Activated CD8-positive, alpha-beta memory T cell treated with anti-CD3 and anti-CD28 coated beads, Interleukin-2, amount 50 U/mL, for 4 hours (primary cell): ENCODE results near the gene BCAR3.
"Not testable (repeated sequence)": the region's sequence is repeated elsewhere in the genome, so short reads cannot be mapped to it uniquely, and the experiment has no call there.

Experiments used
- DNase-seq: peaks from one replicate; pipeline ENCODE4 v3.0.0-alpha.2; 2020

Gene BCAR3

DNA sequence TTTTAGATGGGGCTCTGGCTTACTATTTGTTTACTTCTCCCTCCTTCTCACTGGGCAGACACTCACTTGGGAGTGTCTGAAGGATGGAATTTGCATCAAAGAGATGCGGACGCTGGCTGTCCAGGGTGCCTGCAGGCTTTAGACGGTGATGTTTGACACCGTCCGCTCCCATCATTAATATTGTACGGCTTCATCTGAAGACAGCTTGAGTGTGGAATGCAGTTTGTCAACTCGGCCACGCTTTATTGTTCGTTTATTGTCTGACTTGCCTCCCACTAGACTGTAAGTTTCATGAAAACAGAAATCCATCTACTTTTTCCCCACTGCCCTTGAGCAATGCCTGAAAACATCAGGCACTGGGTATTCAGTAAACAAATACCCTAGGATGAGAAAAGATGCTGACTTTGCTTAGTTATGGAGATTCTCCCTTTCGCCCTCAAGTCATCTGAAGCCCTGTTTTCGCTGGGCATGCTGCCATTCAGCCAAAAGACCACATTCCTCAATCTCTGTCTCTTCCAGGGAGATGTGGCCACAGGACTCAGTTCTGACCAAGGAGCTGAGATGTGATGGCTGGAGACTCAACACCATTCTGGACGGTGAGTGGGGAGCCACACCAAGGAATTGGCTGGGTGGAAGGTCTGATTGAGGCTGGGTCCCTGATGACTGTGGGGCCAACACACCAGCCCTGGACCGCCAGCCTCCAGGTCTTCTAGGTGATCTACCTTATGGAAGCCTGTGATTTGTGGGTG is 87.6 kb downstream of the BCAR3 start:
- DNase-seq = no peak

DNA sequence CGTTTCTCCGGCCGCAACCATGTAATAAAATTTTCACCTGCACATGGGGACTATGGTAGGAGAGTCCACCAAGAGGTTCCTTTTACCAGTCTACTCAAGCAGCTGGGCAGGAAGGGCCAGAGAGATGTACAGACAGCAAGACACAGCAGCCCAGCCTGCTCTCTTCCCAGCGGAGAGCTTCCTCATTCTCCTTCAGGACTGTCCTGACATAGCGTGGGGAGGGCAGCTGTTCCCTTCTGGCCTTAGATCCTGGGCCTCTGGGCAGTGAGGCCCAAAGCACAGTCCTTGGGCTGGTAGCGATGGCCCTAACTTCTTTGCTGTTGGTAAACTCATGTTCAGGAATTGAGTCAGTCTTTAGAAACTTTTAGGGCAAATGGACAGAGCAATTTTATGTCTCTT is 89.1 kb downstream of the BCAR3 start:
- DNase-seq = no peak

DNA sequence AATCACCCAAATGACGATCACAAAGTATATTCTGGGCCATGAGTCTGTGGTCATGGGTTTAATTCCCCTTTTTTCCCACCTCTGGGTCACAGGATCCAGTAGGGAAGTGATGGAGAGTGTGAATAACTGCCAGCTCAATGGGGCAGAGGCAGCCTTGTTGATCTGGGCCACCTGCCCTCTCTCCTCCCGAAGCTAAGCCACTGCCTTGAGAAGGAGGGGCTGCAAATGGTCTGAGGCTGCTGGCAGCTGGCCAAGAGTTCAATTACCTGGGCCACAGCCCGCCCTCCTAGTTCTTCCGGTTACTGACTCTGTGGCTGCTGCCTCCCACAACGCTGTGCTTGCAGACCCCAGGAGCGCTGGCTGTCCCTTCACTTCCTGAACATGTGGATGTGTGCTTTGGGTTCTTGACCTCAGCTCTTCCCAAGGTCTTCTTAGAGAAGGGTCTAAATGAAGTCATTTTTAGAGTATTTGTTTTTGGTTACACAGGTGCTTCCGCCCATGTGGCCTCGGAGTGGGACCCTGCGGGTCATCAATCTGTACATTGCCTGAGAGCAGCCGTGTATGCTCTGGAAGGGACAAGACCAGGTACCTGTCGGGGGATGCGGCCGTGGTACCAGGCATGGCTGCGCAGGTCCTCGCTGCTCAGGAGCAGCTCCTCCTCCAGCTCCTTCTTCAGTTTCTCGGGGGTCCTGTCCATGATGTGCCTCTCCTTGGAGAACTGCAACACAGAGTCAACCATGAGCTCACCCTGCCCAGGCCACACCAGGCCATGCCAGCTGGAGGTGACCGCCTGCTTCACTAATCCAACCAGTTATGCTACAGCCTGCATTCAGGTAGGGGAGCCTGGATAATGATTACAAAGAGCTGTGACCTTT is 89.7 kb downstream of the BCAR3 start:
- no peak for DNase-seq

DNA sequence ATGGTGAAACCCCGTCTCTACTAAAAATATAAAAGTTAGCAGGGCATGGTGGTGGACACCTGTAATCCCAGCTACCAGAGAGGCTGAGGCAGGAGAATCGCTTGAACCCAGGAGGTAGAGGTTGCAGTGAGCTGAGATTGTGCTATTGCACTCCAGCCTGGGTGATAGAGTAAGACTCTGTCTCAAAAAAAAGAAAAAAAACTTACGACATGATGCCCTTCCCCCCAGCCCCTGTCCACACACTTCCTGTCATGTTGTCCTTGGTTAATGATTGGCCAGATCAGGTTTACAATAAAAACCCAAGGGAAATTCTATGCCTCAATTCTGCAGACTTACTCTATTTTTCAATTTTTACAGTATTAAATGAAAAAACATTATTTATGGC is 90.4 kb downstream of the BCAR3 start:
- not testable (repeated sequence) for DNase-seq

DNA sequence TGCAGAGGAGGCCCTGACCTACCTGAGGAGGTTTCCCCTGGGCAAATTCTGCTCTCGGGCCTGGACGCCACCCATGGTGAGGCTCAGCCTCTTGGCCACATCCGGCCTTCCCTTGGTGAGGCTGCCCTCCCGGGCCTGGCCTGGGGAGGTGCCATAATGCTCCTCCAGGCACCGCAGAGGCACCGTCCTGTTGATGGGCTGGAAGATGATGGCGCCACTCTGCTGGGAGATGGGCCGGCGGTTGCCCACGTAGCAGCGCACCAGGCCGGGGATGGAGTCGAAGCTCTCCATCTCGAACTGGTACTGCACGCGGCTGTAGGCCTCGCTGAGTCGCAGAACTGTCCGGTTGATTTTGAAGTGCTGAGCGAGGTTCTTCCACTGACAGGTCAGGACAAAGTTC is 92.7 kb downstream of the BCAR3 start:
- DNase-seq = no peak

DNA sequence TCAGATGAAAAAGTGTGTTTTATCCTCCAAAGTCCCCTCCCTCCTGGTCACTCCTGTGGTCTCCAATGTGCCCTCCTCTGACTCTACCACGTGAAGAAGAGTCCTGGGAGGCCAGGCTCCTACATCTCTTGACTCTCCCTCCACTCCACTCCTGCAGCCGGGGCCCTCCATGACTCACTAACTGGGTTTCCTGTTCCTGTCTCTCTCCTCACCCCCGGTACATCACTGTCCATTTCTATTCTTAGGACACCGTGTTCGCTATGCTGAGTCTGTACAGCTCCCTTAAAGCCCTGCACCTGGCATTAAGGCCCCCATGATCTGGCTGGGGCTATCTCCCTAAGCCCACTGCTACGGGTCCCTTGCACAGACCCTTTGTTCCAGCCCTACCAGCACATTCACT is 93.4 kb downstream of the BCAR3 start:
- DNase-seq = no peak

DNA sequence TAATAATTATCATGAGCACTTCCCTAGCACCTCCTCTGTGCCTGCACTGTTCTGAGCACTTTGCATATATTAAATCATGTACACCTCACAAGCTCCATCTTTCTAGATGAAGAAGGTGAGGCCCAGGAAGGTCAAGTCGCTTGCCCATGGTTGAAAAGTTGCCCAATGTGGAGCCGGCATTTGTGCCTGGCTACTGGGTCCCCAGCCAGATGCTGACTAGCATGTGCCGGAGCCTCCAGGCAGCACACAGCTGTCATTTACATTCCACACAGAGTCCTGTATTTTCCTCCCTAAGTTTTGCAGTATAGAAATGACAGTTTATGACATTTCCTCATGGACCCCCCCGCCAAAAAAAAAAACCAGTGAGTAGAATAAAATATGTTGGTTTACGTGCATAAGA is 94.3 kb downstream of the BCAR3 start:
- no peak for DNase-seq

DNA sequence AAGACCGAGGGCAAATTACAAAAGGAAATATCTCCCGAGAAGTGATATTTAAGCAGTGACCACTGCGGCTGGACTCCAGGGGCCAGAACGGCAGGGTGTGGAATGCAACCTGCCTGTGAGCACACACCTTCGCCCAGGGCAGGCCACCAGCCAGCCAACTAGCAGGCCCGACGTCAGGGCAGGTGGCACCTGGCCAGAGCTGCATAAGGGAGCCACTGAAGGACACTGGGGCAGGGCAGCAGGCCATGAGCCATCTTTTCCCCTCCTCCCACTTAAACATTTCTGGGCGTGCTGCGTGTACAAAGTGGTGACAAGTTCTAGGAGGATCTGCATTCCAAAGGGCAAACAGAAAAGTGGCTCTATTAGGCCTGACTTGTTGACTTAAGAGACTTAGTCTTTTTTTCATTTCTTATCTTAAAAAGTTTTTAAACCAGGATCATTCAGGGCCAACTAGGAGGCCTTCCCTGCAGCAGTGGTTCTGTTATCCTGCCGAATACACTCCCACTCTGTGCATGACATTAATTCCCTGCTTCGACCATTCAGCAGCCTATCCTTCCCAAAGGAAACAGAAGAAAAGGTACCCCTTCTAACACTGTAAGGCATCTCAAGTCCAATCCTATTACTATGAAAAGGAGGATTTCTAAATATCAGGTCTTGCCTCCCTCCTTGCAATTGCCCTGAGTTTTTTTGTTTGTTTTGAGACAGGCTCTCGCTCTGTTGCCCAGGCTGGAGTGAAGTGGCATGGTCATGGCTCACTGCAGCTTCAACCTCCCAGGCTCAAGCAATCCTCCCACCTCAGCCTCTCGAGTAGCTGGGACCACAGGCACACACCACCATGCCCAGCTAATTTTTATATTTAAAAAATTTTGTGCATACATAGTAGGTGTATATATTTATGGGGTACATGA is 96.3 kb downstream of the BCAR3 start:
- DNase-seq = no peak

DNA sequence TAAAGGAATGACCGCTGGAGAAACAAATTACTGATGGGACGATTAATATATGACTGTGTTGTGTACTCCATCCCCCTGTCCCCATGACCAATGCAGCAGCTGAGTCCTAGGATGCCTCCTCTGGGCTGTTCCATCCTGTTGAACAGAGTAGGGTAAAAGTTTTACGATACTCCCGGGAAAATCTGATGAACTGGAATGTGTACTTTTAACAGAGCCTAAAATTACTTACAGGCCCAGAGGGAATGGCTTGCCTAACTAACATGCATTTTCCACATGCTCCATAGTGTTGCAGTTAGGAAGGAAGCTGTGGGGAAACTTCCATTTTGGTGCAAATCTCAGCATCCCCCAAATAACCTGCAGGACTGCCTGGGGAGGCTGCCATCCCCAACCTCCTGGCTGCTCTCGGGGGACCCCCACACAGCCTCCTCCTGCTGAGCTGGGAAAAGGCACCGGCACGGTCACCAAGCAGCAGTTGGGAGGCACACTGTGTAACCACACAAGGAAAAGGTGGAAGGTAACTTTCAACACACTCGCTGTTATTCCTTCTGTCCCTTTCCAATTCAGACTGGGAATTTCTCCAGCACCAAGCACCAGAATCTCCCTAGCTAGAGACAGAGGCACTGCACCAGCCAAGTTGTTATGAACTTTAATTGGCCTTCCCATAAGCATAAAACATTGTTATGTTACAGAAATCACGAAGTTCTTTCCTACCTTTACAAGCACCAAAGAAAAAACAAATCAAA is 97.2 kb downstream of the BCAR3 start:
- no peak for DNase-seq

DNA sequence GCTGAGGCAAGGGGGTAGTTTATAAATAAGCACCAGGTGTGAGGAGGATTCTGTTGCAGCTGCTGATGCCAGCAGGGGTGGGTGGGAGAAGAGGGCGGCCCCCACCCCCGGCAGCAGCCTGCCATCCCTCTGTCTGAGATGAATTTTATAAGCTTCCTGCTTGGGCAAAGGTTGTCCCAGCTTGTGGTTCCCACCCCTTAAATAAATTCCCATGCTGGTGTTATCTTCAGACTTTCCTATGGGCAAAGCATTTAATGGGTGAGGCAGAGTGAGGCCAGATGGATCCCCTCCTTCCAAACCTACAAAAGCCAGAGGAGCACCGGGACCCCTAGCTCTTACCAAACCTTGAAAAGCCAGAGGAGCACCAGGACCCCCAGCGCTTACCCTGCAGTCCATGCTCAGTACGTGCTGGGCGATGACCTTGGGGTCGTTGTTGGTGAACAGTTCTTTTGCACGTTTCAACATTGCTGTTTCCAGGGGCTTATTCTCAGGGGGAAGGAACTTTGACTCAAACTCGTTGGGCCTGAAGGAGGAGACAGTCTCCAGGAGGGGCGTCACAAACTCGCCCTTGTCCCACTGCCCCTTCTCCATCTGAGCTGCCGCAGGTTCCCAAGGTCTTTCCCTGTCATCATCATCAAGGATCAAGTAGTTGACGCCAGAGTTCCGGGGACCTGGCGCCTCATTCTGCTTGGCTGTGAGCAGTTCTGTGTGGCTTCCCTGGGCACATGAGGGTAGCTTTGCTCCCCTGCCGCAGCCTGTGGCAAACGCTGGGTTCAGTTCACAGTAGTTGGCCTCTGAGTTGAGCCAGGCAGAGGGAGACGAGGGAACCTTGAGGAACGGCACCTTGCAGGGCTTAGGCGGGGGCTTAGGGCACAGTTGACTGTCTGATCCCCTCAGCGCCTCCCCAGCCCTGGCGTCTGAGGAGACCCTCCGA is 99.5 kb downstream of the BCAR3 start:
- no peak for DNase-seq

DNA sequence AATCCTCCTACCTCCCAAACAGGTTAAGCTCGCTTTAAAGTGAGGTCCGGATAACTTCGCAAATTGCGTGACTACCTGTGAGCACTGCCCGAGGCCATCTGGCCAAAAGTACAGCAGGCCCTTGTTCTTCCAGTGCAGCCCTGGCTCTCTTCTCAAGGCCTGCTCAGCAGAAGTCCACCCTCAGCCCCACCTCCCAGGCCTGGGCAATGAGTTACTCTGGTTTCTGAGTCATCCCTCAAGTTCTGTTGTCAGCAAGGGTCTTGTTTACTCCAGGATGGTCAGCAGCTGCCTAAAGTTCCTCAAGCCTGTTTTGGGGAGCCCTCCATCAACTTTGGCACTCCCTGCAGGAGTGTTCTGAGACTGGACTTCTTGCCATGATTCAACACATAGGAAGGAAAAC is 101.7 kb downstream of the BCAR3 start:
- DNase-seq = no peak

DNA sequence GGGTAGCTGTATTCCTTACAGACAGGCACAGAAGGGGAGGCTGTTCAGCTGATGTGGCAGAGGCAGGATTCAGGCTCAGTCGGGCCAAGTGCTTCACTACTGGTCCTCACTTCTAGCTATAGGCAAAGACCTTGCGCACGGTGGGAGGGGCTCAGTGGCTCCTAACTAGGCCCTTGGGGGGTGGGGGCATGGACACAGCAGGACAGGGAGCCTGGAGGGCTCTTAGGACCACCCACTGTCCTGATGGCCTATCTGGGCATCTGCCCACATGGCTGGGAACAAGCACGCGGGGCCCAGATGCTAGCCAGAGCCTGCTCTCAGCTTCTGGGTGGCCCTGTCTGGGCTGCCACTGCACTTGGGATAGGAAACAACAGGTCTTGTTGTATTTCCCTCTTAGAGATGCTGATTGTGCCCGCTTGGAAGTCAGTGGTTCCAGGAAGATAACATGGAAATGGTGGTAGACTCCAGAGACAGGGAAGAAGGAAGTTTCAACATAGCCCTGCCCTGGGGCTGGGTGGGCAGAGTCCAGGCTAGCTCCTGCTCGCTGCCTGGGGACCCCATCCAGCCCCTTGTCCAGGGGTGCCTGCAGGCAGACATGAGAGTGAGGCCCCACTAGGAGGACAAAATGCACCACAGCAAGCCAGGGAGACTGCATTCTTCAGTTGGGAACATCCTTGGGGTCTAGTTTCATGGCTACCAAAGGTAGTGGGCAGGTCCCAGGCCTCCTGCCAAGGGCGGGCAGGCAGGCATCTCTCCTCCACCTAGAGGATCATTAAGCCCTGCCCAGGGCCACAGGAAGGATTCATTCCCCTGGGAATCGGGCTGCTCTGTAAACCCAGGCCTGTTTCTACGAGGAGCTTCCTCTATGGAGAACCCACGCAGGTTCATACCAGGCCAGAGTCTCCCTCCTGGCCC is 102.5 kb downstream of the BCAR3 start:
- DNase-seq = no peak

DNA sequence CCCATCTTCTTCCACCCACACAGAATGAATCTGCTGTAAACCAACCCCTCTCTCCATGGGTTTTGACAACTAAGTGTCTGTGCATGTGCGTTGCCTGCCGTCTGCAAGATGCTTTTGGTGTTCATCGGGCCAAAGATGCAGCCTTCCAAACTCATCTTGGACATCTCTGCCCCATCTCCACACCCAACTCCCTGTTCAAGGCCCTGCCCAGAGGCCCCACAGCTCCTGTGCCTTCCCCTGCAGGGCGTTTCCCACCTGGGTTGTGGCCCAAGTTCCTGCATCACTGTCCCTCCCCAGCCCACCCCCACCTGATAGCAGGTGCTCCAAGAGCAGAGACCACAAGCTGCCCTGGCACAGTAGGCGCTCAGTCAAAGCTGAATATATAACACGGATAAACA is 103.2 kb downstream of the BCAR3 start:
- DNase-seq = no peak

DNA sequence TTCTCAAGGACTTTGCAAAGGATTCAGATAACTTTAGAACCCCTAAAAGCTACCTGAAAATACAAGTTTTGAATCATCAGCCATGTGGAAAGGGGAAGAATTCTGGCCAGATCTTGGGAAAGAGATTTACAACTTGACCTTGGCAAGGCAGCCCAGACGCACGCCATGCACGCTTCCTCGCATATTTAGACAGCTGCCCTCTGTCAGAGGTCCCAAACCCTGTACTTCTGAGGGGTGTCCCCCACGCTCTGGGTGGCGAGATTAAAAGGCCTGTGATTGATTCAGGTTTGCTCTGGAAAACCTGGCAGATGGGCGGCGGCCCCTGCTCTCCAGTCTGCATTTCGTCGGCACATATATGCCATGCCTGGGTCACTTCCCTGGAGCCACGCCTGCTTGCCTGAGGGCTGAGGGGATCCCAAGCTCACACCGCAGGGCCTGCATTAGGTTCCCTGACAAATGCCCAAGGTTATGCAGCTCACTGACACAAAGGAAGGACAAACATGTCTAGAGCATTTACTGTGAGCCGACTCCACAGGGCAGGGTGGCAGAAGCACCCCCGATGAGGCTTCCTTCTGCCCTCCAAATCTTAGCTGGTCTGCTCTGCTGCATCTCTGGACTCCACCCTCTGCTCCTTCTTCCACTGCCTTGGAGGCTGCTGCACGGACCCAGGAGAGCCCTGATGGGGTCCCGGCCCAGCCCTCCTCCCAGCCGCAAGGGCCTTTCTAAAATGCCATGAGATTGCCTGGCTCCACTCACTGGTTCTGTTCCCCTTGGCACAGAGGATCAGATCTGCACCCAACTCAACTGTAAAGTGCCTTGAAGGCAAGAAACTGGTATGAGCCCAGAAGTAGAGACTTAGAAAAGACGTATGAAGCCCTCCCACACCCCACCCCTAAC is 103.9 kb downstream of the BCAR3 start:
- no peak for DNase-seq

DNA sequence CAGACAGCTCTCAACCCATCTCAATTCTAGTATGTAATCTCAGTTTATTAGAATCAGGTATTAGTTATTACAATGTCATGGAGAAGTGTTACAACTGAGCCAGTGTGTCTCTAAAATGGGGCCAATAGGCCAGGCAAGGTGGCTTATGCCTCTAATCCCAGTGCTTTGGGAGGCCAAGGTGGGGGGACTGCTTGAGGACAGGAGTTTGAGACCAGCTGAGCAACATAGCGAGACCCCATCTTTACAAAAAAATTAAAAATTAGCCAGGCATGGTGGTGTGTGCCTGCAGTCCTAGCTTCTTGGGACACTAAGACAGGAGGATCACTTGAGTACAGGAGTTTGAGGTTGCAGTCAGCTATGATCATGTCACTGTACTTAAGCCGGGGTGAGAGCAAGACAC is 104.9 kb downstream of the BCAR3 start:
- no peak for DNase-seq

DNA sequence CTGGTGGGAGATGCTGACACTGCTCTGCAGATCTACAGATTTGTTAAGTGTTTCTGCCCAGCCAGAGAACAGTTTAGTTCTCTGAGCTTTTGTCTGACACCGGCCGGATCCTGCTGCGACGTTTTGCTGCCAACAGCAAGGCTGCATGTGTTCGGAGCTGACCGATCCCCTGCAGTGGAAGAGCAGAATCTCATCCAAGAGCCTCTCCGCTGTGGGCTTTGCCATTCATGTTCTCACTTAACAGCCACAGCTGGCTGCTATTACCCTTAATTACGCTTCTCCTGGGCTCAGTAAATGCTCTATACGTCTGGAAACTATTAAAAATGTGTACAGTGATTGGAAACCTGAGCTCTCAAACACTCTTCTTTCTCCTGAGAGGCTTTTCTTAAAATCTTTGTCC is 105.3 kb downstream of the BCAR3 start:
- DNase-seq = no peak

DNA sequence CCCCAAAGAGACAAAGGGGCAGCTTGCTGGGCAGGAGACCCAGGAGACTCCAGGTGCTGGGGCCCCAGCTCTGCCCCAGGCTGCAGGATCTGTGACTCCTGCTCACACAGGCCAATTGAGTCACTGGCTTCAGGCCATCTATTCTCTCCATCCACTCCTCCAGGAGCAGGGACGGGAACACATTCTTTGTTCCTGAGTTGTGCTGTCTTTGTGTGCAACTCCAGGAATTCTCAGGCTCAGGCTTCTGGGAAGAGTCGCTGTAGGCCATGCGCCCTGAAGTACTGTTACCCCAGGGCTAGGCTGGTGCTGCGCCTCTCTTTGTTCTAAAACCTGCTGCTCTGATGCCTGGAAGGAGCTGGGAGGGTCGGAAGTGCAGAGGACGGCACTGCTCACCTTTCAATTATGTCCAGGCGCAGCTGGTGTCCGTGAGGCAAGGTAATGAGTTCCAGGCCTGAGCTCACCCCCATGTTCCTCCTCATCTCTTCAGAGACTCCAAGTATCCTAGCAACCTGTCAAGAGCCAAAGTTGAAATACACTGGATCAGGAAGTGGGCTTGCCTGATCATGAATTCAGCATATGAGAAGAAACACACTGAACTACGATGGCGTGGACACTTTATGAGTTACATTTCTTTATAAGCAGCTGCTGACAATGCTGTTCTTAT is 105.9 kb downstream of the BCAR3 start:
- no peak for DNase-seq

DNA sequence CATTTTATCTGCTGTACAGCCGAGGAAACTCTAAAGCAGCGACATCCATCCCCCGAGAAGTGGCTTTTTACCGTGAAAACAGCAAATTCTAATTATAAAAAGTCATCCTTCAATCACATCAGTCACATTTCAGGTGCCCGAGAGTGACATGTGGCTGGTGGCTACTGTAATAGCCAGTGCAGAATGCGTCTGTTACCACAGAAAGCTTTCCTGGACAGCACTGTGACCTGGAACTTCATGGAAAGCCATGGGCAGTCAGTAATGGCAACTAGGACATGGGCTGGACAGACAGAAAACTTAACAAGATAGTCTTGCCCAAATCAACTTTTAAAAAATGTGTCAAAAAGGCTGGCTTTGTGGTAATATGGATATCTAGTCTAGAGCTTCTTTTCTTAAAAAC is 106.6 kb downstream of the BCAR3 start:
- DNase-seq = no peak

DNA sequence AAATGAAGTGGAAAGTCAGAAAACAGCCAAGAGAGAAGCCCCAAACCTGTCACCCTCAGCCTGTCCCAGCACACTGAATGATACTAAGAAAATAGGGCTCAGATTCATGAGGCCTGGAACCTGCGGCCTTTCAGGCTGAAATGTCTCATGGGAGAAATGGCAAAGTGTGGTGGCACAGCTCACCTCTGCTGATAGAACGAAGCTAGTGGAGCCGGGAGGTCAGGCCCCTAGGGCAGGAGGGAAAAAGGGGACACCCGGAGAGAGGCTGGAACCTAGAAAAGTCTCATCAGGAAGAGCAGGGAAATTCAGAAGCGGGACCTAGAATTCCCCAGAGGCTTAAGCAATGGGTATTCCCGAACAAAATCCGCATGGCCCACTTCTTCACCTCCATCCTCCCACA is 107.1 kb downstream of the BCAR3 start:
- DNase-seq = no peak
